Panc1 (cell line): ENCODE measurements around the gene MOB3A. TPM values are rescaled to one million over a fixed set of nuclear protein-coding genes. Genes with fewer than 3 reads are reported as not detected.

Source experiments
- ATAC-seq: fragments of 200-7000 bp; cut with Tn5 transposase; 2 replicates; pipeline ENCODE4 v1.9.1; 2020; ENCODE audit warnings: mild to moderate bottlenecking, moderate library complexity
- BruUV-seq: library from RNA; stranded (reverse); fragments of 400-500 nt; replicated peaks from 2 replicates; lab custom pipeline; 2021; lab: Mats Ljungman, UMichigan
- CTCF ChIA-PET: fragments of 300-600 bp; sonication (Branson Sonifier 250); formaldehyde crosslinking; loops from one replicate; lab custom pipeline; 2022; ENCODE audit warnings: antibody characterized with exemption; lab: Charles Lee
- POLR2A ChIA-PET: fragments of 300-600 bp; sonication (Branson Sonifier 250); formaldehyde crosslinking; loops from one replicate; lab custom pipeline; 2022; ENCODE audit warnings: antibody characterized with exemption; lab: Charles Lee
- DNase-seq: peaks from one replicate; pipeline ENCODE4 v3.0.0-alpha.2; 2010; ENCODE audit warnings: low read depth, low spot score
- H3K27ac ChIP-seq: 2 replicates; pipeline ENCODE4 v1.5.1; 2011; ENCODE audit warnings: mild to moderate bottlenecking, low read length, inconsistent platforms
- H3K27me3 ChIP-seq: fragments of 200-500 bp; sonication (Bioruptor generic); 2 replicates; pipeline ENCODE4 v1.6.0; 2014; ENCODE audit warnings: low read length, inconsistent platforms; ENCODE audit not compliant: control insufficient read depth, insufficient read depth
- H3K36me3 ChIP-seq: fragments of 200-500 bp; sonication (Bioruptor generic); 2 replicates; pipeline ENCODE4 v1.5.1; 2014; ENCODE audit warnings: inconsistent platforms, mild to moderate bottlenecking, low read length, moderate library complexity; ENCODE audit not compliant: control insufficient read depth, insufficient read depth
- H3K4me1 ChIP-seq: 2 replicates; pipeline ENCODE4 v1.5.1; 2011; ENCODE audit warnings: inconsistent platforms, mild to moderate bottlenecking, low read length, moderate library complexity; ENCODE audit not compliant: control insufficient read depth, insufficient read depth
- H3K4me3 ChIP-seq, 2 experiments: 2 replicates each; pipeline ENCODE4 v1.5.1; 2011 to 2012; ENCODE audit warnings: low read depth in 2 of 2, low read length in 2 of 2, mild to moderate bottlenecking in 2 of 2, inconsistent platforms in 1 of 2, moderate library complexity in 1 of 2
- H3K9me3 ChIP-seq: fragments of 200-500 bp; sonication (Bioruptor generic); 2 replicates; pipeline ENCODE4 v1.5.1; 2014; ENCODE audit warnings: low read depth, mild to moderate bottlenecking, inconsistent platforms, low read length, moderate library complexity; ENCODE audit not compliant: control insufficient read depth, insufficient read depth
- CTCF ChIP-seq: fragments of 450-650 bp; IDR thresholded peaks from 2 replicates; pipeline ENCODE4 v1.5.1; 2017; ENCODE audit warnings: mild to moderate bottlenecking
- POLR2AphosphoS5 ChIP-seq: IDR thresholded peaks from 2 replicates; pipeline ENCODE4 v1.6.1; 2012; ENCODE audit warnings: mild to moderate bottlenecking, low read depth, low read length, moderate library complexity
- SIN3A ChIP-seq: IDR thresholded peaks from 2 replicates; pipeline ENCODE4 v1.6.1; 2012; ENCODE audit warnings: low read depth, mild to moderate bottlenecking, low read length, moderate library complexity, borderline replicate concordance; ENCODE audit not compliant: insufficient read depth
- TCF7L2 ChIP-seq: IDR thresholded peaks from 2 replicates; pipeline ENCODE4 v1.6.1; 2011; ENCODE audit warnings: mild to moderate bottlenecking, low read depth, low read length, inconsistent platforms
- in situ Hi-C: cut with HindIII; loops from 2 replicates; pipeline ENCODE4 v1.10.0; 2016; ENCODE audit warnings: low sequenced_read_pairs, low pct_unique_long_range_greater_than_20kb
- intact Hi-C: fragments of 100-400 bp; cut with micrococcal nuclease; formaldehyde crosslinking; loops from one replicate; pipeline ENCODE4 v1.10.0; 2022; ENCODE audit not compliant: unreplicated experiment
- total RNA-seq: library from RNA; stranded (reverse); gene quantifications from one replicate; pipeline ENCODE4 v1.2.1, GENCODE V29; 2021; ENCODE audit not compliant: unreplicated experiment
- TF ChIP-seq, protein P1 (sequence below), 2 experiments: IDR thresholded peaks; 2 replicates each; pipeline ENCODE4 v1.6.1; 2011 to 2012; ENCODE audit warnings: low read depth in 2 of 2, control low read depth in 1 of 2, low read length in 1 of 2, mild to moderate bottlenecking in 1 of 2, moderate library complexity in 1 of 2; ENCODE audit not compliant: insufficient read depth in 1 of 2

The MOB3A gene
- total RNA-seq, 1 experiment from 2014 or later: 36.3 TPM

DNA sequence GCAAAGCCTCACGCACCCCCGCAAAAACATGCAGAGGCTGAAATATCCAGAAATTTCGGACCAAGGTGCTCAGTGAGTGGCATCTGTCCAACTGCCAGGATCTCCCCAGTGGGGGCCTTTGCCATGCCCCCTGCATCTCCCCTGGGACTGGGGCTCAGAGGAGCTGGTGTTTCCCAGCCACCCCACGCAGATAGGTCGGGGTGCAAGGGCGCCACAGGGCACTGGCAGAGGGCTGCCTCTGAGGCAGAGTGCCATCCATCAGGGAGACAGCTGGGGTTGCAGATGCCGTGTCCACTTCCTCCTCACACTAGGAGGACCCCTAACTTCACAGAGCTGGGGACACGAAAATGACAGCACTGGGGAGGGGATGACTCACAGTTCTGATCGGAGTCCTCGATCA lies 26.9 kb upstream of the MOB3A start:
- BruUV-seq: no TSS peak
- ATAC-seq (no peak), DNase-seq (no peak)
- Histone ChIP-seq H3K4me1 (no peaks in the 10 kb centered on the region), H3K27ac (no peak overlapping the region), H3K27me3 (no peaks in the 10 kb centered on the region), H3K9me3 (no peaks in the 10 kb centered on the region), H3K36me3 (peaks cover 2% of the 10 kb centered on the region; the same call in 1 of the 2 replicates), H3K4me3 (no peak overlapping the region)
- in situ Hi-C loops (no loop called here), intact Hi-C loops (no loop called here)
- ChIA-PET POLR2A (no interaction called here), CTCF (no interaction called here)
- TF ChIP-seq SIN3A (no peak), POLR2AphosphoS5 (no peak)

DNA sequence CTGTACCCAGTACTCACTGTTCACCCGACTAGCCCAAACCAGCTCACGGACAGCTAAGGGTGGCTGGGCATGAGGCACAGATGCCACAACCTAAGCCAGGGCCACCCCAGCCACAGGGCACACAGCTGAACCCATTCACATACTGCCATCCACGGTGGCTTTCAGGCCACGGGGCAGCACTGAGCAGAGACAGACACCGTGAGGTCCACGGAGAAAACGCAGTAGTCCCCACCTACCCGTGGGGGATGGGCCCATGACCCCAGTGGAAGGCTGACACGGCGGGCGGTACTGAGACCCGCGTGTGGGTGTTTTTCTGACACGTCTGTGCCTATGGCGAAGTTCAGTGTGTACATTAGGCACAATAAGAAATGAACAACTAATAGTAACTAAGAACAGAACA lies 26.1 kb upstream of the MOB3A start:
- Histone ChIP-seq H3K4me3 (no peak overlapping the region), H3K27ac (no peak overlapping the region), H3K36me3 (peaks cover 2% of the 10 kb centered on the region; the same call in 1 of the 2 replicates), H3K9me3 (no peaks in the 10 kb centered on the region), H3K27me3 (no peaks in the 10 kb centered on the region), H3K4me1 (no peaks in the 10 kb centered on the region)
- CTCF ChIA-PET: no interaction called here
- ATAC-seq (no peak), DNase-seq (no peak)
- in situ Hi-C loops (no loop called here), intact Hi-C loops (no loop called here)
- no TSS peak for BruUV-seq
- TF ChIP-seq, protein P1, sequence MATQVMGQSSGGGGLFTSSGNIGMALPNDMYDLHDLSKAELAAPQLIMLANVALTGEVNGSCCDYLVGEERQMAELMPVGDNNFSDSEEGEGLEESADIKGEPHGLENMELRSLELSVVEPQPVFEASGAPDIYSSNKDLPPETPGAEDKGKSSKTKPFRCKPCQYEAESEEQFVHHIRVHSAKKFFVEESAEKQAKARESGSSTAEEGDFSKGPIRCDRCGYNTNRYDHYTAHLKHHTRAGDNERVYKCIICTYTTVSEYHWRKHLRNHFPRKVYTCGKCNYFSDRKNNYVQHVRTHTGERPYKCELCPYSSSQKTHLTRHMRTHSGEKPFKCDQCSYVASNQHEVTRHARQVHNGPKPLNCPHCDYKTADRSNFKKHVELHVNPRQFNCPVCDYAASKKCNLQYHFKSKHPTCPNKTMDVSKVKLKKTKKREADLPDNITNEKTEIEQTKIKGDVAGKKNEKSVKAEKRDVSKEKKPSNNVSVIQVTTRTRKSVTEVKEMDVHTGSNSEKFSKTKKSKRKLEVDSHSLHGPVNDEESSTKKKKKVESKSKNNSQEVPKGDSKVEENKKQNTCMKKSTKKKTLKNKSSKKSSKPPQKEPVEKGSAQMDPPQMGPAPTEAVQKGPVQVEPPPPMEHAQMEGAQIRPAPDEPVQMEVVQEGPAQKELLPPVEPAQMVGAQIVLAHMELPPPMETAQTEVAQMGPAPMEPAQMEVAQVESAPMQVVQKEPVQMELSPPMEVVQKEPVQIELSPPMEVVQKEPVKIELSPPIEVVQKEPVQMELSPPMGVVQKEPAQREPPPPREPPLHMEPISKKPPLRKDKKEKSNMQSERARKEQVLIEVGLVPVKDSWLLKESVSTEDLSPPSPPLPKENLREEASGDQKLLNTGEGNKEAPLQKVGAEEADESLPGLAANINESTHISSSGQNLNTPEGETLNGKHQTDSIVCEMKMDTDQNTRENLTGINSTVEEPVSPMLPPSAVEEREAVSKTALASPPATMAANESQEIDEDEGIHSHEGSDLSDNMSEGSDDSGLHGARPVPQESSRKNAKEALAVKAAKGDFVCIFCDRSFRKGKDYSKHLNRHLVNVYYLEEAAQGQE (IDR thresholded peaks at IDR 0.05; ENCODE audit: insufficient read depth in 1 of 2, low read depth in 2 of 2, low read length in 1 of 2): no peak
- no peak for TF ChIP-seq CTCF
- TF ChIP-seq POLR2AphosphoS5: no peak
- no peak for TF ChIP-seq TCF7L2
- TF ChIP-seq SIN3A: no peak
- POLR2A ChIA-PET: no interaction called here

GRCh38 chr19:2121416-2122051 lies 25.4 kb upstream of the MOB3A start:
- in situ Hi-C loops (no loop called here), intact Hi-C loops (no loop called here)
- ATAC-seq: no peak
- TF ChIP-seq POLR2AphosphoS5: no peak
- TF ChIP-seq, protein P1 (IDR thresholded peaks at IDR 0.05; ENCODE audit: insufficient read depth in 1 of 2, low read depth in 2 of 2, low read length in 1 of 2): no peak
- TF ChIP-seq SIN3A: no peak
- no peak for TF ChIP-seq CTCF
- TF ChIP-seq TCF7L2: no peak
- no TSS peak for BruUV-seq
- Histone ChIP-seq H3K27ac (no peak overlapping the region), H3K9me3 (no peaks in the 10 kb centered on the region), H3K36me3 (peaks cover 2% of the 10 kb centered on the region; the same call in 1 of the 2 replicates), H3K4me1 (no peaks in the 10 kb centered on the region), H3K27me3 (no peaks in the 10 kb centered on the region), H3K4me3 (no peak overlapping the region)
- ChIA-PET CTCF (no interaction called here), POLR2A (no interaction called here)
- DNase-seq: no peak
